Osteoblast (primary cell): ENCODE measurements around the gene SLC22A17. TPM values are rescaled to one million over a fixed set of nuclear protein-coding genes. Genes with fewer than 3 reads are reported as not detected.
A peak's percentile ranks its signal among the peaks of the same experiment; 100 is the strongest.

Experiments used
- DNase-seq: peaks from one replicate; pipeline ENCODE4 v3.0.0; 2011; ENCODE audit warnings: low spot score, mixed read lengths; ENCODE audit not compliant: insufficient read length; ENCODE audit errors: missing footprints
- H2AFZ ChIP-seq: 2 replicates; pipeline ENCODE4 v1.6.0; 2011; ENCODE audit warnings: mild to moderate bottlenecking, low read length
- H3K27ac ChIP-seq: 2 replicates; pipeline ENCODE4 v1.5.1; 2011; ENCODE audit warnings: mild to moderate bottlenecking, low read depth, low read length, moderate library complexity
- H3K27me3 ChIP-seq: 2 replicates; pipeline ENCODE4 v1.6.0; 2012; ENCODE audit warnings: mild to moderate bottlenecking, control low read depth, inconsistent platforms, low read length, moderate library complexity; ENCODE audit not compliant: insufficient read depth
- H3K36me3 ChIP-seq: 2 replicates; pipeline ENCODE4 v1.5.1; 2011; ENCODE audit warnings: mild to moderate bottlenecking, low read length, control low read depth, moderate library complexity; ENCODE audit not compliant: insufficient read depth
- H3K4me1 ChIP-seq: 2 replicates; pipeline ENCODE4 v1.5.1; 2011; ENCODE audit warnings: mild to moderate bottlenecking, low read length, control low read depth, moderate library complexity; ENCODE audit not compliant: insufficient read depth
- H3K4me2 ChIP-seq: 2 replicates; pipeline ENCODE4 v1.6.0; 2011; ENCODE audit warnings: mild to moderate bottlenecking, low read length; ENCODE audit not compliant: insufficient read depth
- H3K4me3 ChIP-seq: fragments of 200-600 bp; sonication (generic); 3 replicates; pipeline ENCODE4 v1.5.1; 2012; ENCODE audit warnings: mild to moderate bottlenecking, low read length, inconsistent platforms; ENCODE audit not compliant: insufficient read depth
- H3K79me2 ChIP-seq: 2 replicates; pipeline ENCODE4 v1.6.0; 2012; ENCODE audit warnings: mild to moderate bottlenecking, low read length, control low read depth, inconsistent platforms; ENCODE audit not compliant: insufficient read depth
- H3K9me3 ChIP-seq: 2 replicates; pipeline ENCODE4 v1.5.1; 2011; ENCODE audit warnings: low read depth, low read length, control low read depth
- H4K20me1 ChIP-seq: 2 replicates; pipeline ENCODE4 v1.6.0; 2012; ENCODE audit warnings: mild to moderate bottlenecking, low read length, control low read depth; ENCODE audit not compliant: insufficient read depth
- CTCF ChIP-seq: IDR thresholded peaks from 2 replicates; pipeline ENCODE4 v1.5.1; 2011; ENCODE audit warnings: mild to moderate bottlenecking, low read depth, low read length, moderate library complexity; ENCODE audit errors: extremely low read depth
- total RNA-seq: library from RNA; depleted of rRNA; stranded (reverse); fragments of >200 nt; gene quantifications from 2 replicates; pipeline ENCODE4 v1.2.3, GENCODE V29; 2012

The SLC22A17 gene
- total RNA-seq, 1 donor, result 18.1 TPM

- no peak for TF ChIP-seq CTCF
- no peak for DNase-seq
- no peak overlapping the region for H3K4me2 ChIP-seq
- no peaks in the 10 kb centered on the region for H3K36me3 ChIP-seq
- no peaks in the 10 kb centered on the region for H4K20me1 ChIP-seq
- no peaks in the 10 kb centered on the region for H3K79me2 ChIP-seq
- H3K27ac ChIP-seq, result no peak overlapping the region
- no peak overlapping the region for H2AFZ ChIP-seq
- no peaks in the 10 kb centered on the region for H3K4me1 ChIP-seq
- no peaks in the 10 kb centered on the region for H3K9me3 ChIP-seq
- no peak overlapping the region for H3K4me3 ChIP-seq
- peaks cover 31% of the 10 kb centered on the region for H3K27me3 ChIP-seq
Measured at GRCh38 chr14:23371865-23372264, 19.2 kb upstream of the SLC22A17 start.

GRCh38 chr14:23370221-23370620 lies 17.5 kb upstream of the SLC22A17 start:
- Histone ChIP-seq H3K79me2 (no peaks in the 10 kb centered on the region), H3K4me1 (no peaks in the 10 kb centered on the region), H4K20me1 (no peaks in the 10 kb centered on the region), H3K36me3 (no peaks in the 10 kb centered on the region), H2AFZ (no peak overlapping the region), H3K27ac (no peak overlapping the region), H3K9me3 (no peaks in the 10 kb centered on the region), H3K4me3 (no peak overlapping the region), H3K4me2 (no peak overlapping the region), H3K27me3 (peaks cover 27% of the 10 kb centered on the region)
- DNase-seq, result no peak
- TF ChIP-seq CTCF, result no peak

- TF ChIP-seq CTCF, result no peak
- peak overlapping the region; percentile 76 for H2AFZ ChIP-seq
- H4K20me1 ChIP-seq, result no peaks in the 10 kb centered on the region
- H3K9me3 ChIP-seq, result no peaks in the 10 kb centered on the region
- no peak overlapping the region for H3K27ac ChIP-seq
- H3K79me2 ChIP-seq, result peaks cover 4% of the 10 kb centered on the region
- H3K4me2 ChIP-seq, result peak overlapping the region; percentile 81
- DNase-seq, result peak; percentile 93
- peak overlapping the region; percentile 76 for H3K4me3 ChIP-seq
- H3K4me1 ChIP-seq, result peaks cover 5% of the 10 kb centered on the region
- no peaks in the 10 kb centered on the region for H3K36me3 ChIP-seq
- peaks cover 12% of the 10 kb centered on the region for H3K27me3 ChIP-seq
Measured at GRCh38 chr14:23366426-23366921, 13.8 kb upstream of the SLC22A17 start.

GRCh38 chr14:23365732-23366425 lies 13.2 kb upstream of the SLC22A17 start:
- TF ChIP-seq CTCF, result no peak
- Histone ChIP-seq H3K27me3 (peaks cover 10% of the 10 kb centered on the region), H2AFZ (no peak overlapping the region), H3K4me3 (peak overlapping the region; percentile 76), H4K20me1 (no peaks in the 10 kb centered on the region), H3K4me2 (peak overlapping the region; percentile 81), H3K4me1 (peaks cover 5% of the 10 kb centered on the region), H3K27ac (no peak overlapping the region), H3K79me2 (peaks cover 4% of the 10 kb centered on the region), H3K36me3 (no peaks in the 10 kb centered on the region), H3K9me3 (no peaks in the 10 kb centered on the region)
- DNase-seq, result no peak
